SHP77 treated with DMSO at 0.1 percent for 48 hours (cell line): ENCODE data around the gene CDK12.
A peak's percentile ranks its signal among the peaks of the same experiment; 100 is the strongest.
"Not testable (repeated sequence)": the region's sequence is repeated elsewhere in the genome, so short reads cannot be mapped to it uniquely, and the experiment has no call there.

Source experiments
- DNase-seq: peaks from one replicate; lab custom pipeline; 2025; lab: John Stamatoyannopoulos, UW

CDK12 gene

GRCh38 chr17:39461113-39461925 is at the start of gene CDK12:
Gene CDK12 (plus strand): TSS chr17:39461486. CDS start chr17:39462072, 586 bp downstream.
- peak; percentile 96 for DNase-seq

- no peak for DNase-seq
Measured at GRCh38 chr17:39416141-39416540, 45.1 kb upstream of the CDK12 start.

- no peak for DNase-seq
Measured at GRCh38 chr17:39429600-39429999, 31.7 kb upstream of the CDK12 start.

- DNase-seq: not testable (repeated sequence)
Measured at GRCh38 chr17:39439868-39440267, 21.4 kb upstream of the CDK12 start.

GRCh38 chr17:39443326-39443725 is 18.0 kb upstream of the CDK12 start:
- no peak for DNase-seq

DNA sequence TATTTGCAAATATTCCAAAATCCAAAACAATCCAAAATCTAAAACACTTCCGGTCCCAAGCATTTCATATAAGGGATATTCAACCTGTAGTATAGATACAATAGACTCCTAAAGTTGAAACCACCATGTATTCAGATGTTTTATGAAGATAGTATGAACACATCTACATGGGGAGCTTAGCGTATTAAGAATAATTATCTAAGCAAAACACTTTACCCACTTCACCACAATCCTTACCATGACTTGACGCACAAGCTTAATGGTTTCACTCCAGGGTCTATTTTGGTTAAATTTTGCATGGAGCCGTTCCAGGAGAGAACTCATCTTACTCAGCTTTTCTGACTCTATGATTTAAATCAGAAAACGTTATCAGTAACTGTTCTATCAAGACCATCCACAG is 13.7 kb upstream of the CDK12 start:
- no peak for DNase-seq

DNA sequence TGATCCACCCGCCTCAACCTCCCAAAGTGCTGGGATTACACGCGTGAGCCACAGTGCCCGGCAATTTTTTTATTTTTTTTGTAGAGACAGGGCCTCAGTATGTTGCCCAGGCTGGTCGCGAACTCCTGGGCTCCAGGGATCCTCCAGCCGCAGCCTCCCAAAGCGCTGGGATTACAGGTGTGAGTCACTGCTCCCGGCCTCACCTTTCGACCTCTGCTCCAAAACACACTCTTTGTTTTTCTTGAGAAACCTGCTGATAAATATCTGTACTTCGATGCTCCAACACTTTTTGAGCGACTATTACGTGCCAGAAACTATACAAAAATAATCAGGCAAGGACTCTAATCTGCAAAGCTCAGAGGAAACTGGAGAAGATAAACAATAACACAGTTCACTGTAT is 11.2 kb upstream of the CDK12 start:
- DNase-seq: no peak

DNA sequence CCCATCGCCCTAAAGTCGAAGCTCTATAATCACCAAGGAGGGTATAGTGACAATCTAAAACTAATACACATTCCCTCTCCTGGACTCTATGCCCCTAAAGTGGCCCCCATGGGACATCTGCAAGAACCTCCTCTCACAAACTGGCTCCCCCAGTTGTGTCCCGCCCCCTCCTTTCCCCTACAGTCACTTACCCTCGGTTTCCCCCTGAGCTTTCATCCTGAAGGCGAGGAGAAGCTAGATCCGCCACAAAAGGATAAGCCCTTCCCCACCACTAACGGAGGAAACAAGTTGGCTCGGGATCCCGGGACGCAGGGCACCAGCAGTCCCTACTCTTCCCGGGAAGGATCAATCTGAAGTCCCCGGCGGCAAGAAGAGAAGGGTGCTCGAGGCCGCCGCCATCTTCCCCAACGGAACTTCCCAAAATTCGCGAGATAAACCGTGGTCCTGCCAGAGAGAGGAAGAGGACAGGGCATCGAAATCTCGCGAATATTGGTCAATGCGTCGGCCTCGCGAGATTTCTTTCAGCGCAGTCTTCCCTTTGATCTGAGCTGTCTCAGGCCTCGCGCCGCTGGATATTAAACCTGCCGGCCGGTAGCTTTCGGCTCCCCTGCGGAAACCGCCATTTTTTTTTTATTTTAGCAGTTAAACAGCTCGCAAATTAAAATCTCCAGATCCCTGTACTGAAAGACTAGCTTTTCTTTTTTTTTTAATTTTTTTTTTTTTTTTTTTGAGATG is 10.3 kb upstream of the CDK12 start, which contains the start of gene MED1:
Gene MED1, minus strand, starts transcription at position 417 of the 735 bp plus-strand sequence. Its CDS starts 201 bp downstream, at position 216.
- DNase-seq: peak; percentile 96

DNA sequence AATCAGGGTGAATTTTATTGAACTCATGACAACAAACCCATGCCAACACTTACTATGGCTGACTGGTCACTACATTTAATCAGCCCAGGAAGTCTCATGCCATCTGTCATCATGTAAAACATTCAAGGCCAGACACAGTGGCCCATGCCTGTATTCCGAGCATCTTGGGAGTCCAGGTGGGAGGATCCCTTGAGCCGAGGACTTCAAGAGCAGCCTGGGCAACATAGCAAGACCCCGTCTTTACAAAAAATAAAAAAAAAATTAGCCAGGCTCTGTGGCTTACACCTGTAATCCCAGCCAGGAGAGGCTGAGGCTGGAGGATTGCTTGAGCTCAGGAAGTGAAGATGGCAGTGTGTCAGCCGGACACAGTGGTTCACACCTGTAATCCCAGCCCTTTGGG is 5.4 kb upstream of the CDK12 start:
- no peak for DNase-seq

GRCh38 chr17:39461926-39462569 is 762 bp downstream of the CDK12 start:
- DNase-seq: no peak

DNA sequence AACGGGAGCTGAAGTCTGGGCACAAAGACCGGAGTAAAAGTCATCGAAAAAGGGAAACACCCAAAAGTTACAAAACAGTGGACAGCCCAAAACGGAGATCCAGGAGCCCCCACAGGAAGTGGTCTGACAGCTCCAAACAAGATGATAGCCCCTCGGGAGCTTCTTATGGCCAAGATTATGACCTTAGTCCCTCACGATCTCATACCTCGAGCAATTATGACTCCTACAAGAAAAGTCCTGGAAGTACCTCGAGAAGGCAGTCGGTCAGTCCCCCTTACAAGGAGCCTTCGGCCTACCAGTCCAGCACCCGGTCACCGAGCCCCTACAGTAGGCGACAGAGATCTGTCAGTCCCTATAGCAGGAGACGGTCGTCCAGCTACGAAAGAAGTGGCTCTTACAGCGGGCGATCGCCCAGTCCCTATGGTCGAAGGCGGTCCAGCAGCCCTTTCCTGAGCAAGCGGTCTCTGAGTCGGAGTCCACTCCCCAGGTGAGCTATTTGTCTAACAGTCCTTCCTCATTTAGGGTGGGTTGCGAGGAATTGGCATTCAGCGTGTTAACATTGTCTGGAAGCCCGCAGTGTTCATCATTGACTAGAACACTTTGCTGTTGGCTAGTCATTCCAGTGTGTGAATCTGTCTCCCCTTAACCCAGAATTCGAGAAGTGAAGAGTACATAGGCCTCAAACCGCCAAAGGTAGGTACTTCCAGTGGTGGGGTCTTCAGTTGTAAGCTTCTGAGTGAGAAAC is 1.5 kb downstream of the CDK12 start:
- DNase-seq: no peak

DNA sequence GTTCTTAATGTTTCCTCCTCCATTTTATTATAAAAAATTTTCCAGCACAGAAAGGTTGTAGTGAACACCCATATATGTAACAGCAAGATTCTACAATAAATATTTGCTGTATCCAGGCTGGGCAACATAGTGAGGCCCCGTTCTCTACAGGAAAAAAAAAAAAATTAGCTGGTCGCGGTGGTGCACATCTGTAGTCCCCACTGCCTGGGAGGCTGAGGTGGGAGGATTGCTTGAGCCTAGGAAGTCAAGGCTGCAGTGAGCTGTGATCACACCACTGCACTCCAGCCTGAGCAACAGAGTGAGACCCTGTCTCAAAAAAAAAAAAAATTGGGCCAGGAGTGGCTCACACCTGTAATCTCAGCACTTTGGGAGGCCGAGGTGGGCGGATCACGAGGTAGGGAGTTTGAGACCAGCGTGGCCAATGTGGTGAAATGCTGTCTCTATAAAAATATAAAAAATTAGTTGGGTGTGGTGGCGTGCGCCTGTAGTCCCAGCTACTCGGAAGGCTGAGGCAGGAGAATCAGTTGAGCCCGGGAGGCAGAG is 3.4 kb downstream of the CDK12 start:
- not testable (repeated sequence) for DNase-seq

GRCh38 chr17:39468610-39469009 is 7.3 kb downstream of the CDK12 start:
- DNase-seq: not testable (repeated sequence)

DNA sequence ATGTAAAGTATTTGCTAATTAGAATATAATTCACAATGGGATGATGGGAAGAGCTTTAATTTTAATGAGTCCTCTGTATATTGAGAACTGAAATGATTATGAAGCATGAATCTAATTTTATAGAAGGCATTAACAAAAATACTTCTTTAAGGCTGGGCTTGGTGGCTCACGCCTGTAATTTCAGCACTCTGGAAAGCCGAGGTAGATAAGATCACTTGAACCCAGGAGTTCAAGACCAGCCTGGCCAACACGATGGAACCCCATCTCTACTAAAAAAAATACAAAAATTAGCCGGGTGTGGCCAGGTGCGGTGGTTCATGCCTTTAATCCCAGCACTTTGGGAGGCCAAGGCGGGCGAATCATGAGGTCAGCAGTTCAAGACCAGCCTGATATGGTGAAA is 12.0 kb downstream of the CDK12 start:
- no peak for DNase-seq

- not testable (repeated sequence) for DNase-seq
Measured at GRCh38 chr17:39479631-39480030, 18.3 kb downstream of the CDK12 start.

DNA sequence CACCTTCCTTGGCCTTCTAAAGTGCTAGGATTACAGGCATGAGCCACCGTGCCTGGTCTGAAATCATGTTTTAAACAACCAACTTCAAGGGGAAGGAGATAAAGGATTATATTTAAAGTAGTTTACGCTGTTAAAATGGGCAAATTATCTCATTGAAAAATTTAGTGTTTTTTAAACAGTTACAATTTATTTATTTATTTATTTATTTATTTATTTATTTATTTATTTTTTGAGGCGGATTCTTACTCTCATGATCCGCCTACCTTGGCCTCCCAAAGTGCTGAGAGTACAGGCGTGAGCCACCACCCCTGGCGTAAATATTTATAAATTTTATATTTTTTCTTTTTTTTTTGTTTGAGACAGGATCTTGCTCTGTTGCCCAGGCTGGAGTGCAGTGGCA is 22.2 kb downstream of the CDK12 start:
- no peak for DNase-seq

DNA sequence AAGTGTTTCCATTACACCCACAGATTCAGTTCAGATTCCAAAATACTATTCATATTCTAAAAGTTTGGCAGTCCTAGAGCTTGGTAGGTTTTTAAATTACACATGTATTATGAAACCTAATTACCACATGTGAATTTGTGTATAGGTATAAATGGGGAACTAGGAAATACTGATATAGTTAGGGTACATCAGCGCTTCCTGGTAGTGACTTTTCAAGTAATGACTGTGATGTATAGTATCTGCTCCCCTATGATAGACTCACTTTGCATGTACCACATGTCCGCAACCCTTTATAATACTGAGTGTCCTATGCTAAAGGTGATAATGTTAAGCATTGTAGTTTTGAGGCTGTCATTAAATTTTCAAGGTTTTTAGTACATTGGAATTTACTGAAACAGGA is 22.9 kb downstream of the CDK12 start:
- DNase-seq: no peak

GRCh38 chr17:39485555-39485954 is 24.3 kb downstream of the CDK12 start:
- DNase-seq: no peak

GRCh38 chr17:39486242-39486641 is 25.0 kb downstream of the CDK12 start:
- DNase-seq: no peak

- DNase-seq: not testable (repeated sequence)
Measured at GRCh38 chr17:39487490-39487889, 26.2 kb downstream of the CDK12 start.

- no peak for DNase-seq
Measured at GRCh38 chr17:39487946-39488345, 26.7 kb downstream of the CDK12 start.

- not testable (repeated sequence) for DNase-seq
Measured at GRCh38 chr17:39496921-39497320, 35.6 kb downstream of the CDK12 start.
